GM12878 (cell line): Measurements from ENCODE around the gene AKAP12.
"Not testable (repeated sequence)": the region's sequence is repeated elsewhere in the genome, so short reads cannot be mapped to it uniquely, and the experiment has no call there.

Experiments used
- GABPA ChIP-seq: IDR thresholded peaks from 2 replicates; pipeline ENCODE4 v1.6.1; 2014; ENCODE audit warnings: antibody characterized with exemption, low read depth, mild to moderate bottlenecking, inconsistent platforms
- POLR2A ChIP-seq: IDR thresholded peaks from 2 replicates; pipeline ENCODE4 v1.6.1; 2011; ENCODE audit warnings: low read depth, mild to moderate bottlenecking, low read length
- POLR2AphosphoS5 ChIP-seq: IDR thresholded peaks from 2 replicates; pipeline ENCODE4 v1.6.1; 2011; ENCODE audit warnings: mild to moderate bottlenecking, low read length, inconsistent platforms
- SIN3A ChIP-seq: IDR thresholded peaks from 2 replicates; pipeline ENCODE4 v1.6.1; 2012; ENCODE audit warnings: low read depth, low read length, improper control_type of control experiment
- SMC3 ChIP-seq: IDR thresholded peaks from 2 replicates; pipeline ENCODE4 v1.6.1; 2011; ENCODE audit warnings: low read length, improper control_type of control experiment, borderline replicate concordance
- TF ChIP-seq, protein P1 (sequence below), 3 experiments: IDR thresholded peaks in 2 of 3; conservative IDR thresholded peaks in 1 of 3; 2 replicates each; pipeline ENCODE4 v1.5.1; 2011; ENCODE audit warnings: low read depth in 3 of 3, low read length in 3 of 3, mild to moderate bottlenecking in 3 of 3, control low read depth in 2 of 3, moderate library complexity in 2 of 3, inconsistent platforms in 1 of 3, mixed read lengths in 1 of 3; ENCODE audit not compliant: control insufficient read depth in 2 of 3, insufficient read depth in 1 of 3; ENCODE audit errors: extremely low read depth in 1 of 3

DNA sequence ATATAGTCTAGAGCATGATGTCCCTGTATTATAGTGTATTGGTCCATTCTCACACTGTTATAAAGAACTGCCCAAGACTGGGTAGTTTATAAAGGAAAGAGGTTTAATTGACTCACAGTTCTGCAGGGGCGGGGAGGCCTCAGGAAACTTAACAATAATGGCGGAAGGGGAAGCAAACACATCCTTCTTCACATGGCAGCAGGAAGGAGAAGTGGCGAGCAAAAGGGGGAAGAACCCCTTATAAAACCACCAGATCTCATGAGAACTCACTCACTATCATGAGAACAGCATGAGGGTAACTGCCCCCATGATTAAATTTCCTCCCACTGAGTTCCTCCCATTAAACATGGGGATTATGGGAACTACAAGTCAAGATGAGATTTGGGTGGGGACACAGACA is 75.9 kb downstream of the AKAP12 start:
- not testable (repeated sequence) for TF ChIP-seq SIN3A, POLR2AphosphoS5, POLR2A, SMC3, GABPA
- TF ChIP-seq, protein P1, sequence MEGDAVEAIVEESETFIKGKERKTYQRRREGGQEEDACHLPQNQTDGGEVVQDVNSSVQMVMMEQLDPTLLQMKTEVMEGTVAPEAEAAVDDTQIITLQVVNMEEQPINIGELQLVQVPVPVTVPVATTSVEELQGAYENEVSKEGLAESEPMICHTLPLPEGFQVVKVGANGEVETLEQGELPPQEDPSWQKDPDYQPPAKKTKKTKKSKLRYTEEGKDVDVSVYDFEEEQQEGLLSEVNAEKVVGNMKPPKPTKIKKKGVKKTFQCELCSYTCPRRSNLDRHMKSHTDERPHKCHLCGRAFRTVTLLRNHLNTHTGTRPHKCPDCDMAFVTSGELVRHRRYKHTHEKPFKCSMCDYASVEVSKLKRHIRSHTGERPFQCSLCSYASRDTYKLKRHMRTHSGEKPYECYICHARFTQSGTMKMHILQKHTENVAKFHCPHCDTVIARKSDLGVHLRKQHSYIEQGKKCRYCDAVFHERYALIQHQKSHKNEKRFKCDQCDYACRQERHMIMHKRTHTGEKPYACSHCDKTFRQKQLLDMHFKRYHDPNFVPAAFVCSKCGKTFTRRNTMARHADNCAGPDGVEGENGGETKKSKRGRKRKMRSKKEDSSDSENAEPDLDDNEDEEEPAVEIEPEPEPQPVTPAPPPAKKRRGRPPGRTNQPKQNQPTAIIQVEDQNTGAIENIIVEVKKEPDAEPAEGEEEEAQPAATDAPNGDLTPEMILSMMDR (IDR thresholded peaks at IDR 0.05 in 2 of 3, conservative IDR thresholded peaks at IDR 0.05 in 1 of 3; ENCODE audit: control insufficient read depth in 2 of 3, extremely low read depth in 1 of 3, insufficient read depth in 1 of 3, low read depth in 3 of 3, low read length in 3 of 3) = not testable (repeated sequence)
